GM21723 (cell line): ENCODE data around the gene EFCAB6.

ENCODE experiments used
- ATAC-seq: cut with Tn5 transposase; IDR thresholded peaks from one replicate; pipeline ENCODE4 v1.9.1; 2021; ENCODE audit warnings: mild to moderate bottlenecking, moderate library complexity; ENCODE audit not compliant: unreplicated experiment

Gene EFCAB6

GRCh38 chr22:43592476-43592875 is 219.6 kb downstream of the EFCAB6 start:
- no peak for ATAC-seq

GRCh38 chr22:43591380-43591779 is 220.7 kb downstream of the EFCAB6 start:
- ATAC-seq: no peak

- no peak for ATAC-seq
Measured at GRCh38 chr22:43587574-43587973, 224.5 kb downstream of the EFCAB6 start.

GRCh38 chr22:43583501-43583900 is 228.6 kb downstream of the EFCAB6 start:
- ATAC-seq: no peak

GRCh38 chr22:43582394-43582793 is 229.7 kb downstream of the EFCAB6 start:
- ATAC-seq: no peak

- no peak for ATAC-seq
Measured at GRCh38 chr22:43580271-43580750, 231.8 kb downstream of the EFCAB6 start.

GRCh38 chr22:43574738-43575137 is 237.4 kb downstream of the EFCAB6 start:
- ATAC-seq: no peak

GRCh38 chr22:43572710-43573109 is 239.4 kb downstream of the EFCAB6 start:
- ATAC-seq: no peak

GRCh38 chr22:43571181-43571580 is 240.9 kb downstream of the EFCAB6 start:
- no peak for ATAC-seq

GRCh38 chr22:43570531-43571165 is 241.5 kb downstream of the EFCAB6 start:
- ATAC-seq: no peak

GRCh38 chr22:43569111-43569510 is 243.0 kb downstream of the EFCAB6 start:
- no peak for ATAC-seq

- no peak for ATAC-seq
Measured at GRCh38 chr22:43567691-43568324, 244.3 kb downstream of the EFCAB6 start.

GRCh38 chr22:43566561-43567332 is 245.4 kb downstream of the EFCAB6 start:
- ATAC-seq: no peak

GRCh38 chr22:43566021-43566420 is 246.1 kb downstream of the EFCAB6 start:
- ATAC-seq: no peak

- no peak for ATAC-seq
Measured at GRCh38 chr22:43564859-43565258, 247.2 kb downstream of the EFCAB6 start.

GRCh38 chr22:43563571-43563970 is 248.5 kb downstream of the EFCAB6 start:
- no peak for ATAC-seq

- ATAC-seq: no peak
Measured at GRCh38 chr22:43562843-43563242, 249.3 kb downstream of the EFCAB6 start.

- no peak for ATAC-seq
Measured at GRCh38 chr22:43561415-43562178, 250.5 kb downstream of the EFCAB6 start.

- no peak for ATAC-seq
Measured at GRCh38 chr22:43560651-43561050, 251.5 kb downstream of the EFCAB6 start.

GRCh38 chr22:43555561-43556515 is 256.3 kb downstream of the EFCAB6 start:
- no peak for ATAC-seq
